SU-DHL-6 (cell line): ENCODE measurements around the gene LARP4B.

Source experiments
- H2AFZ ChIP-seq: fragments of 200-600 bp; sonication (generic); 2 replicates; pipeline ENCODE4 v1.6.1; 2014; ENCODE audit warnings: low read depth, mild to moderate bottlenecking, moderate library complexity, mixed read lengths, antibody characterized with exemption, low read length; ENCODE audit not compliant: severe bottlenecking
- H3F3A ChIP-seq: fragments of 200-600 bp; shearing (Covaris generic); 2 replicates; pipeline ENCODE4 v1.6.0; 2016; ENCODE audit warnings: antibody characterized with exemption, mild to moderate bottlenecking; ENCODE audit not compliant: insufficient read depth
- H3K27ac ChIP-seq: fragments of 200-600 bp; sonication (generic); 2 replicates; pipeline ENCODE4 v1.5.1; 2016; ENCODE audit warnings: low read depth, mild to moderate bottlenecking, low read length, moderate library complexity, mixed read lengths
- H3K27me3 ChIP-seq: fragments of 200-600 bp; sonication (generic), shearing (Covaris generic); 2 replicates; pipeline ENCODE4 v1.6.0; 2014; ENCODE audit warnings: mild to moderate bottlenecking, low read length
- H3K36me3 ChIP-seq: fragments of 200-600 bp; sonication (generic); 2 replicates; pipeline ENCODE4 v1.6.1; 2014; ENCODE audit warnings: mild to moderate bottlenecking, low read length, mixed read lengths
- H3K4me2 ChIP-seq: fragments of 300-600, 200-600 bp; shearing (Covaris generic), sonication (generic); 2 replicates; pipeline ENCODE4 v1.6.0; 2014; ENCODE audit warnings: low read length, low read depth, mild to moderate bottlenecking; ENCODE audit not compliant: poor library complexity, severe bottlenecking
- H3K4me3 ChIP-seq: fragments of 200-600 bp; sonication (generic); 2 replicates; pipeline ENCODE4 v1.5.1; 2014; ENCODE audit warnings: antibody characterized with exemption, low read length, mild to moderate bottlenecking, mixed read lengths; ENCODE audit not compliant: insufficient read depth, poor library complexity, severe bottlenecking
- H3K79me2 ChIP-seq: fragments of 200-600 bp; sonication (generic); 2 replicates; pipeline ENCODE4 v1.6.1; 2014; ENCODE audit warnings: mild to moderate bottlenecking, low read length, moderate library complexity; ENCODE audit not compliant: insufficient read depth
- H3K9ac ChIP-seq: fragments of 200-600 bp; sonication (generic); 2 replicates; pipeline ENCODE4 v1.7.0; 2014; ENCODE audit warnings: mild to moderate bottlenecking, low read length
- H3K9me2 ChIP-seq: fragments of 200-600 bp; sonication (generic); replicated peaks from 2 replicates; pipeline ENCODE4 v1.6.1; 2014; ENCODE audit warnings: low read length; ENCODE audit not compliant: insufficient read depth
- H3K9me3 ChIP-seq: fragments of 200-600 bp; sonication (generic); 2 replicates; pipeline ENCODE4 v1.6.1; 2014; ENCODE audit warnings: low read length, mixed read lengths; ENCODE audit not compliant: insufficient read depth
- H4K20me1 ChIP-seq: fragments of 200-600 bp; sonication (generic); 2 replicates; pipeline ENCODE4 v1.6.1; 2014; ENCODE audit warnings: low read depth, mild to moderate bottlenecking, antibody characterized with exemption, low read length, moderate library complexity, mixed read lengths
- CTCF ChIP-seq: fragments of 200-600 bp; sonication (generic); IDR thresholded peaks from one replicate; pipeline ENCODE4 v1.5.1; 2017; ENCODE audit warnings: antibody characterized with exemption, mild to moderate bottlenecking, low read length, moderate library complexity; ENCODE audit not compliant: insufficient read depth, poor library complexity, severe bottlenecking
- EZH2phosphoT487 ChIP-seq: fragments of 200-600 bp; sonication (generic), shearing (Covaris generic); conservative IDR thresholded peaks from 2 replicates; pipeline ENCODE4 v1.6.1; 2018; ENCODE audit warnings: mild to moderate bottlenecking, antibody characterized with exemption, low read length, moderate library complexity, mixed read lengths

The LARP4B gene

GRCh38 chr10:794382-794956 lies 137.0 kb downstream of the LARP4B start:
- no peaks in the 10 kb centered on the region for H3K9me2 ChIP-seq
- TF ChIP-seq EZH2phosphoT487 = no peak
- no peak for TF ChIP-seq CTCF
- no peak overlapping the region for H3K4me2 ChIP-seq
- H3K9ac ChIP-seq = no peak overlapping the region
- H2AFZ ChIP-seq = no peak overlapping the region
- peaks cover 8% of the 10 kb centered on the region; the same call in 1 of the 2 replicates for H3F3A ChIP-seq
- H3K4me3 ChIP-seq = no peak overlapping the region
- H3K27me3 ChIP-seq = no peaks in the 10 kb centered on the region
- peaks cover 22% of the 10 kb centered on the region; the same call in 1 of the 2 replicates for H3K9me3 ChIP-seq
- H3K36me3 ChIP-seq = peaks cover 10% of the 10 kb centered on the region
- no peaks in the 10 kb centered on the region for H3K79me2 ChIP-seq
- no peak overlapping the region for H3K27ac ChIP-seq
- no peaks in the 10 kb centered on the region for H4K20me1 ChIP-seq

- H3K4me3 ChIP-seq = no peak overlapping the region
- no peaks in the 10 kb centered on the region for H3K79me2 ChIP-seq
- TF ChIP-seq CTCF (no peak), EZH2phosphoT487 (no peak)
- H3K36me3 ChIP-seq = peaks cover 5% of the 10 kb centered on the region; the same call in 1 of the 2 replicates
- no peaks in the 10 kb centered on the region for H4K20me1 ChIP-seq
- H3K27me3 ChIP-seq = no peaks in the 10 kb centered on the region
- H3F3A ChIP-seq = peaks cover 8% of the 10 kb centered on the region; the same call in 1 of the 2 replicates
- H3K9me2 ChIP-seq = no peaks in the 10 kb centered on the region
- no peak overlapping the region for H2AFZ ChIP-seq
- peaks cover 5% of the 10 kb centered on the region; the same call in 1 of the 2 replicates for H3K9me3 ChIP-seq
- H3K4me2 ChIP-seq = no peak overlapping the region
- H3K27ac ChIP-seq = no peak overlapping the region
- H3K9ac ChIP-seq = no peak overlapping the region
Observed at GRCh38 chr10:792792-793100, 138.8 kb downstream of the LARP4B start.

GRCh38 chr10:792083-792791 lies 139.3 kb downstream of the LARP4B start:
- H3K27ac ChIP-seq = no peak overlapping the region

More at GRCh38 chr10:792083-792791, 139.3 kb downstream of the LARP4B start:
- Histone ChIP-seq H3K36me3 (peaks cover 2% of the 10 kb centered on the region; the same call in 1 of the 2 replicates), H4K20me1 (no peaks in the 10 kb centered on the region), H3K4me3 (no peak overlapping the region), H3K79me2 (no peaks in the 10 kb centered on the region), H3K9ac (no peak overlapping the region), H3F3A (peaks cover 8% of the 10 kb centered on the region; the same call in 1 of the 2 replicates), H2AFZ (no peak overlapping the region), H3K4me2 (no peak overlapping the region), H3K9me3 (peaks cover under 1% of the 10 kb centered on the region; the same call in 1 of the 2 replicates), H3K27me3 (no peaks in the 10 kb centered on the region), H3K9me2 (no peaks in the 10 kb centered on the region)
- no peak for TF ChIP-seq EZH2phosphoT487
- no peak for TF ChIP-seq CTCF
